Measurements from ENCODE around the gene GPR150. TPM values are rescaled to one million over a fixed set of nuclear protein-coding genes. Genes with fewer than 3 reads are reported as not detected.
A peak's percentile ranks its signal among the peaks of the same experiment; 100 is the strongest.

GPR150 gene
- 9.6 TPM for total RNA-seq

GRCh38 chr5:95620030-95620869 is at the start of gene GPR150:
Gene GPR150 (plus strand): TSS chr5:95620087. CDS start chr5:95620276, 189 bp downstream.
- Histone ChIP-seq H3K4me3 (peak within 1 kb of the TSS; percentile 71 to 73), H3K27ac (no peak within 1 kb of the TSS), H3K36me3 (no peaks in the 10 kb centered on the region), H3K4me1 (peaks cover 3 to 8% of the 10 kb centered on the region in 2 donors), H3K9me3 (no peaks in the 10 kb centered on the region), H3K27me3 (no peaks in the 10 kb centered on the region)
- intact Hi-C loops (cut with DNase I): loop anchor here (2.0 kb wide), 1 partner anchor 27 kb away; the partner anchor contains the start of gene RFESD
- peak in 1 of 3 experiments; percentile 6 for TF ChIP-seq CTCF (IDR thresholded peaks at IDR 0.05)
- DNase-seq (ENCODE audit: low spot score in 2 of 2): peak in 1 of 2 donors; percentile 74

- H3K4me3 ChIP-seq: no peak overlapping the region
- TF ChIP-seq CTCF (IDR thresholded peaks at IDR 0.05): no peak
- H3K9me3 ChIP-seq: peaks cover 3% of the 10 kb centered on the region in 2 donors
- H3K27me3 ChIP-seq: no peaks in the 10 kb centered on the region
- peaks cover 0 to 13% of the 10 kb centered on the region in 2 donors for H3K36me3 ChIP-seq
- intact Hi-C loops (cut with DNase I): no loop called here
- DNase-seq (ENCODE audit: low spot score in 2 of 2): no peak
- H3K4me1 ChIP-seq: no peaks in the 10 kb centered on the region
- H3K27ac ChIP-seq: no peak overlapping the region
These were observed 47.9 kb upstream of the GPR150 start for GRCh38 chr5:95572016-95572415.

- Histone ChIP-seq H3K36me3 (no peaks in the 10 kb centered on the region), H3K9me3 (no peaks in the 10 kb centered on the region), H3K4me3 (no peak overlapping the region), H3K4me1 (no peaks in the 10 kb centered on the region), H3K27ac (no peak overlapping the region), H3K27me3 (no peaks in the 10 kb centered on the region)
- no peak for DNase-seq (ENCODE audit: low spot score in 2 of 2)
- TF ChIP-seq CTCF (IDR thresholded peaks at IDR 0.05): no peak
- intact Hi-C loops (cut with DNase I): no loop called here
These were observed 38.3 kb upstream of the GPR150 start for GRCh38 chr5:95581576-95581975.

- TF ChIP-seq CTCF (IDR thresholded peaks at IDR 0.05): no peak
- Histone ChIP-seq H3K27ac (no peak overlapping the region), H3K27me3 (no peaks in the 10 kb centered on the region), H3K9me3 (no peaks in the 10 kb centered on the region), H3K4me1 (no peaks in the 10 kb centered on the region), H3K4me3 (no peak overlapping the region), H3K36me3 (no peaks in the 10 kb centered on the region)
- intact Hi-C loops (cut with DNase I): no loop called here
- DNase-seq (ENCODE audit: low spot score in 2 of 2): no peak
These were observed 35.9 kb upstream of the GPR150 start for GRCh38 chr5:95583992-95584391.

- Histone ChIP-seq H3K4me1 (no peaks in the 10 kb centered on the region), H3K27ac (no peak overlapping the region), H3K9me3 (no peaks in the 10 kb centered on the region), H3K4me3 (no peak overlapping the region), H3K36me3 (no peaks in the 10 kb centered on the region), H3K27me3 (no peaks in the 10 kb centered on the region)
- TF ChIP-seq CTCF (IDR thresholded peaks at IDR 0.05): no peak
- intact Hi-C loops (cut with DNase I): no loop called here
- DNase-seq (ENCODE audit: low spot score in 2 of 2): no peak
These were observed 29.0 kb upstream of the GPR150 start for GRCh38 chr5:95590880-95591279.
